ENCODE data around the gene HS1BP3. TPM values are rescaled to one million over a fixed set of nuclear protein-coding genes. Genes with fewer than 3 reads are reported as not detected.

The HS1BP3 gene
- total RNA-seq, 4 donors from 2014 or later = 7.1 to 41.8 (median 28.4) TPM

- Histone ChIP-seq H3K4me3 (peak overlapping the region in 1 of 2 donors; percentile 78), H3K27me3 (no peaks in the 10 kb centered on the region), H3K36me3 (no peaks in the 10 kb centered on the region), H3K4me1 (peaks cover 0 to 20% of the 10 kb centered on the region in 2 donors), H3K9me3 (no peaks in the 10 kb centered on the region), H3K27ac (no peak overlapping the region)
- DNase-seq = no peak
- intact Hi-C loops (cut with DNase I; ENCODE audit: low total_unique reads) = no loop called here
- TF ChIP-seq CTCF (IDR thresholded peaks at IDR 0.05) (no peak), POLR2A (IDR thresholded peaks at IDR 0.05) (no peak)
Observed at GRCh38 chr2:20649576-20649975, 1.3 kb downstream of the HS1BP3 start.

GRCh38 chr2:20648831-20649230 lies 2.1 kb downstream of the HS1BP3 start:
- no peaks in the 10 kb centered on the region for H3K36me3 ChIP-seq
- no peak for DNase-seq
- H3K9me3 ChIP-seq = no peaks in the 10 kb centered on the region
- no peak overlapping the region for H3K4me3 ChIP-seq
- TF ChIP-seq CTCF (IDR thresholded peaks at IDR 0.05) = no peak
- no peak for TF ChIP-seq POLR2A (IDR thresholded peaks at IDR 0.05)
- H3K27me3 ChIP-seq = no peaks in the 10 kb centered on the region
- H3K4me1 ChIP-seq = peaks cover 0 to 20% of the 10 kb centered on the region in 2 donors
- intact Hi-C loops (cut with DNase I; ENCODE audit: low total_unique reads) = no loop called here
- H3K27ac ChIP-seq = no peak overlapping the region

- H3K27ac ChIP-seq = no peak overlapping the region
- no peak for DNase-seq
- no peaks in the 10 kb centered on the region for H3K9me3 ChIP-seq
- peaks cover 0 to 20% of the 10 kb centered on the region in 2 donors for H3K4me1 ChIP-seq
- no peak for TF ChIP-seq CTCF (IDR thresholded peaks at IDR 0.05)
- no peak for TF ChIP-seq POLR2A (IDR thresholded peaks at IDR 0.05)
- H3K27me3 ChIP-seq = no peaks in the 10 kb centered on the region
- no peaks in the 10 kb centered on the region for H3K36me3 ChIP-seq
- intact Hi-C loops (cut with DNase I; ENCODE audit: low total_unique reads) = no loop called here
- H3K4me3 ChIP-seq = no peak overlapping the region
Observed at GRCh38 chr2:20648206-20648605, 2.7 kb downstream of the HS1BP3 start.

- DNase-seq = no peak
- no peaks in the 10 kb centered on the region for H3K36me3 ChIP-seq
- no peak overlapping the region for H3K27ac ChIP-seq
- H3K4me3 ChIP-seq = no peak overlapping the region
- intact Hi-C loops (cut with DNase I; ENCODE audit: low total_unique reads) = no loop called here
- peaks cover 0 to 20% of the 10 kb centered on the region in 2 donors for H3K4me1 ChIP-seq
- H3K27me3 ChIP-seq = no peaks in the 10 kb centered on the region
- no peak for TF ChIP-seq POLR2A (IDR thresholded peaks at IDR 0.05)
- TF ChIP-seq CTCF (IDR thresholded peaks at IDR 0.05) = no peak
- no peaks in the 10 kb centered on the region for H3K9me3 ChIP-seq
Observed at GRCh38 chr2:20647738-20648137, 3.2 kb downstream of the HS1BP3 start.

GRCh38 chr2:20647211-20647610 lies 3.7 kb downstream of the HS1BP3 start:
- Histone ChIP-seq H3K9me3 (no peaks in the 10 kb centered on the region), H3K36me3 (no peaks in the 10 kb centered on the region), H3K27me3 (no peaks in the 10 kb centered on the region), H3K4me3 (no peak overlapping the region), H3K4me1 (peaks cover 0 to 22% of the 10 kb centered on the region in 2 donors), H3K27ac (no peak overlapping the region)
- DNase-seq = no peak
- intact Hi-C loops (cut with DNase I; ENCODE audit: low total_unique reads) = no loop called here
- no peak for TF ChIP-seq CTCF (IDR thresholded peaks at IDR 0.05)
- no peak for TF ChIP-seq POLR2A (IDR thresholded peaks at IDR 0.05)
